ENCODE data around the gene TSPAN11.
A peak's percentile ranks its signal among the peaks of the same experiment; 100 is the strongest.

TSPAN11 gene

GRCh38 chr12:30910038-30910350, 16.6 kb upstream of the TSPAN11 start:
- DNase-seq (ENCODE audit: low read depth) = no peak
- H3K4me3 ChIP-seq (ENCODE audit: low read depth, low read length) = no peak overlapping the region
- TF ChIP-seq, protein P1, sequence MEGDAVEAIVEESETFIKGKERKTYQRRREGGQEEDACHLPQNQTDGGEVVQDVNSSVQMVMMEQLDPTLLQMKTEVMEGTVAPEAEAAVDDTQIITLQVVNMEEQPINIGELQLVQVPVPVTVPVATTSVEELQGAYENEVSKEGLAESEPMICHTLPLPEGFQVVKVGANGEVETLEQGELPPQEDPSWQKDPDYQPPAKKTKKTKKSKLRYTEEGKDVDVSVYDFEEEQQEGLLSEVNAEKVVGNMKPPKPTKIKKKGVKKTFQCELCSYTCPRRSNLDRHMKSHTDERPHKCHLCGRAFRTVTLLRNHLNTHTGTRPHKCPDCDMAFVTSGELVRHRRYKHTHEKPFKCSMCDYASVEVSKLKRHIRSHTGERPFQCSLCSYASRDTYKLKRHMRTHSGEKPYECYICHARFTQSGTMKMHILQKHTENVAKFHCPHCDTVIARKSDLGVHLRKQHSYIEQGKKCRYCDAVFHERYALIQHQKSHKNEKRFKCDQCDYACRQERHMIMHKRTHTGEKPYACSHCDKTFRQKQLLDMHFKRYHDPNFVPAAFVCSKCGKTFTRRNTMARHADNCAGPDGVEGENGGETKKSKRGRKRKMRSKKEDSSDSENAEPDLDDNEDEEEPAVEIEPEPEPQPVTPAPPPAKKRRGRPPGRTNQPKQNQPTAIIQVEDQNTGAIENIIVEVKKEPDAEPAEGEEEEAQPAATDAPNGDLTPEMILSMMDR (conservative IDR thresholded peaks at IDR 0.05; ENCODE audit: low read depth, low read length) = no peak

DNA sequence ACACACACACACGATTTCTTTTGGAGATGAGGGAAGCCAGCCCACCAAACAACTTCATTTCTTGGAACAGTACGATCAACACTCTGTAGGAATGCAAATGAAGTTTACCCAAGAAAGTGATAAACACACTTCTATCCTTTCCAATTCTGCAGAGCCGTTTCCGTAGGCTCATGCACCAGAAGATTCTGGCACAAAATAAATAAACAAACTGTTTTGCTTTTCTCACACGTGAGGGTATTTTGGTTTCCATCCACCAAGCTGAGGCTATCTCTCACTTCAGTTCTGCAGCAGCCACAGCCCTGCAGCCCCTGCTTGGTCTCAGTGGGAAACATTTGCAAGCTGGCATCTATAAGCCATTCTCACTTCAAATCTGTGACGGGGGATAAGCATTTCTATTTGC, 15.3 kb upstream of the TSPAN11 start:
- H3K4me3 ChIP-seq (ENCODE audit: low read depth, low read length) = no peak overlapping the region
- TF ChIP-seq, protein P1 (conservative IDR thresholded peaks at IDR 0.05; ENCODE audit: low read depth, low read length) = no peak
- no peak for DNase-seq (ENCODE audit: low read depth)

- TF ChIP-seq, protein P1 (conservative IDR thresholded peaks at IDR 0.05; ENCODE audit: low read depth, low read length) = no peak
- DNase-seq (ENCODE audit: low read depth) = no peak
- H3K4me3 ChIP-seq (ENCODE audit: low read depth, low read length) = no peak overlapping the region
These were observed 13.2 kb upstream of the TSPAN11 start for GRCh38 chr12:30913323-30913722.

- H3K4me3 ChIP-seq (ENCODE audit: low read depth, low read length) = no peak overlapping the region
- TF ChIP-seq, protein P1 (conservative IDR thresholded peaks at IDR 0.05; ENCODE audit: low read depth, low read length) = no peak
These were observed 11.5 kb upstream of the TSPAN11 start for GRCh38 chr12:30914986-30915591.

DNA sequence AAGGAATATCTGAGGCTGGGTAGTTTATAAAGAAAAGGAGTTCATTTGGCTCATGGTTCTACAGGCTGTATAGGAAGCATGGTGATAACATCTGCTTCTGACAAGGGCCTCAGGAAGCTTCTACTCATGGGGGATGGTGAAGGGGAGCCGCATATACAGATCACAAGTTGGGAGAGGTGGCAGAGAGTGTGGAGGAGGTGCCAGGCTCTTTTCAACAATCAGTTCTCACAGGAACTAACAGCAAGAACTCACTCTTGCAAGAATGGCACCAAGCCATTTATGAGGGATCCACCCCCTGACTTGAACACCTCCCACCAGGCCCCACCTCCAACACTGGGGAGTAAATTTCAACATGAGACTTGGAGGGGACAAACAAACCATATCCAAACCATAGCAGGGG, 3.5 kb upstream of the TSPAN11 start:
- TF ChIP-seq, protein P1 (conservative IDR thresholded peaks at IDR 0.05; ENCODE audit: low read depth, low read length) = no peak
- DNase-seq (ENCODE audit: low read depth) = no peak
- no peak overlapping the region for H3K4me3 ChIP-seq (ENCODE audit: low read depth, low read length)

More at GRCh38 chr12:30914986-30915591, 11.5 kb upstream of the TSPAN11 start:
- no peak for DNase-seq (ENCODE audit: low read depth)

DNA sequence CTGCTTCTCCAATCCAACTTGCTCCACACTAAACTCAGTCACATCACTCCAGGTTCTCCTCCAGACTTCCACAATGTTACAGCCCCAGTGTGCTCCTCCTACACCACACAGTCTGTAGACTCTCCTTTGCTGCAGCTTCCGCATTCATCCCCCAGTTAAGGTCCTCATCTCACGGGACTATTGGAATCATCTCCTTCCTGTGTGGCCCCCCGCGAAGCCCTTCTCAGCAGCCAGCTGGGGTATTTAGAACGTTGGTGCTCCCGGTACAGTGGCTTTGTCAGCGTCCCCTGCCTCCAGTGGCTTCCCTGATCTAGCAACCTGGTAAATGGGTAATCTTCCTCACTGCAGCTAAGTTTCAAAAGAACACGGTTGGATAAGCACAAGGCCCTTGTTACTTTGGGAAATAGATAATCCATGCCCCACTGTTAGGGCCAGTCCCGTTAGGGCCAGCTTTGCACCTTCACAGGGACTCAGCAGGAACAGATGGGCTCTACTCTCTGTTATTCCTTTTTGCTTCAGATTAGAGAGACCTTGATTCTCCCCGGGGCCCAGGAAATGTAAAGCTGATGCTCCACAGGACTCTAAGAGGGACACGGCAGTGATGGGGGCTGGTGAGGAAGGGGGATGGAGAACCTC, 823 bp upstream of the TSPAN11 start:
- DNase-seq (ENCODE audit: low read depth) = no peak
- peak overlapping the region; percentile 47 for H3K4me3 ChIP-seq (ENCODE audit: low read depth, low read length)
- TF ChIP-seq, protein P1 (conservative IDR thresholded peaks at IDR 0.05; ENCODE audit: low read depth, low read length) = no peak

- TF ChIP-seq, protein P1 (conservative IDR thresholded peaks at IDR 0.05; ENCODE audit: low read depth, low read length) = no peak
- DNase-seq (ENCODE audit: low read depth) = no peak
- H3K4me3 ChIP-seq (ENCODE audit: low read depth, low read length) = no peak overlapping the region
These were observed 669 bp downstream of the TSPAN11 start for GRCh38 chr12:30927222-30927611.

Measured in choroid plexus epithelial cell (primary cell).